A204.1 (cell line): Measurements from ENCODE around the gene AHCYL1.

Experiments used
- FAIRE-seq: peaks from 2 replicates; lab custom pipeline; 2012; peaks lifted over from hg19 to GRCh38; lab: Jason Lieb, UNC

AHCYL1 gene

DNA sequence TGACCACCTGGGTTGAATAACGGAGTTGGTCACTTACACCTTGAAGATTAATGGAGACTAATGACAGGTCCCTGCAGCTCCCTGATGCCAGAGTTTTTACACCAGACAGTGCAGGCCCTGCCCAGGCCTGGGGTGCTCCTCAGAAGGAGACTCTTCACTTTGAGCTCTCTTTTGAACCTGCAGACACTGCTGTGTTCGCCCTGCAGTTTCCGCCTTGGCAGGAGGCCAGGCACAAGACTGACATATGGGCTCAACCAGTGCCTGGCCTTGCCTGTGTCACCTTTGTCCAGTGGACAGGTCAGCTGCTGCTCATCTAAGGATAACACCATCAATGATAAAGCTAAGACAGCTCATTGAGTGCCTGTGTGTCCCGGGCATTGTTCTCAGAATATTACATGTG lies 55.1 kb downstream of the AHCYL1 start:
- no peak for FAIRE-seq

DNA sequence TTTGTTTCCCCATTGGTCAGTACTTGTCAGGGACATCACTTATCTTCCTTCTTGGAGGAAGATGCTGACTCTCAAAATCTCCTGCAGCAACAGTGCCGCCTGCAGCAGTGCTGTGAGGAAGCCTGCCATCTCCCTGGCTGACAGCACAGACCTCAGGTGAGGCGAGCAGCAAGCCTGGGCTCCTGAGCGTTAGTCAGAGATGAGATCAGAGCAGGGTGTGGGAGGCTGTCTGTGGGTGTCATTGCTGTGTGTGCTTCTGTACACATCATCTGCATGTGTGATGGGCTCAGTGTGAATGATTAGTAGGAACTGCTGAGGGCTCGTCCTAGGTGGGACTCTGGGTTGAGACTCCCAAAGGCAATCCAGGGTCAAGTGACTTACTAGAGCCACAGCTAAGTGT lies 56.0 kb downstream of the AHCYL1 start:
- FAIRE-seq, result no peak

DNA sequence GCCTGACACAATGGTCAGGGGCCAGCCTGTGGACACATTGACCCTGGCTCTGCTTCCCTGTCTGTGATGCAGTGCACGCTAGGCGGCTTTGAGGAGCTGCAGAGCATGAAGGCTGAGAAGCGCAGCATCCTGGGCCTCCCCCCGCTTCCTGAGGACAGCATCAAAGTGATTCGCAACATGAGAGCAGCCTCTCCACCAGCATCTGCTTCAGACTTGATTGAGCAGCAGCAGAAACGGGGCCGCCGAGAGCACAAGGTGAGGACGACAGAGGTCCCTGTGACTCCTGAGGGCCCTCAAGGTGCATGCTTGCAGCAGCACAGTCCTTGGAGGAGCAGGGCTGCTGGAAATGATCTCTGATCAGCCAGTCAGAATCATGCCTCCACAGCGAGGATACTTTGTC lies 58.5 kb downstream of the AHCYL1 start:
- FAIRE-seq, result no peak

DNA sequence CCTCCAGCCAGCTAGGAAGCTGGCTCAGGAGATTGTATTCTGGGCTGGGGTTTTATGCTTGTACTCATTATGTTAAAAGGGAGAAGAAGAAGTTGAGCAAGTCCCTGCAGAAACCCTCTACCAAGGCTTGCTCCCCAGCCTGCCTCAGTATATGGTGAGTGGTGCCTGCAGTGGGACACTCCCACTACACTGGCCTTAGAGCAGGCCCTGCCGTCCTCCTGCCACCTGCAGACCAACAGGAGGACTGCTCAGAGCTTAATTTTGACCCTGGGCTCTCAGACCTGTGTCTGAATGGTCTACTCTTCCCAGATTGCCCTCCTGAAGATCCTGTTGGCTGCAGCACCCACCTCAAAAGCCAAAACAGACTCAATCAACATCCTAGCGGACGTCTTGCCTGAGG lies 62.9 kb downstream of the AHCYL1 start:
- no peak for FAIRE-seq

DNA sequence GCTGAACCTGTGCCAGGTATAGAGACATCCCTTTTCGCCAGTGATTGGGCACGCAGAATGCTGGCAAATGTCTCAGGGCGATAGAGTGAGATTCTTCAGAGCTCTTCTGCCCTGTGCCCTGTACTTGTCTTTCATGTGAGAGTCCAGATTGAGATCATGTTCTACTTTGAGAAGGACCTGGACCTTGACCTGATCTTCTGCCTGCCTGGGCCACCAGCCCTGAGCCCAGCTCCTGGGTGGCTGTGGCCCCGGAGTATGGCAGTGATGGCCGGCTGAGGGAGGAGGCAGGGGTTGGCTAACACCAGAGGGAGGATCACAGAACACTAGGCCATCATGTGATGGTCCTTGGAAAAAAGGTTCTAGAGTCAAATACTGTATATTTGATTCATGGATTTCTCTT lies 63.7 kb downstream of the AHCYL1 start:
- FAIRE-seq, result no peak

DNA sequence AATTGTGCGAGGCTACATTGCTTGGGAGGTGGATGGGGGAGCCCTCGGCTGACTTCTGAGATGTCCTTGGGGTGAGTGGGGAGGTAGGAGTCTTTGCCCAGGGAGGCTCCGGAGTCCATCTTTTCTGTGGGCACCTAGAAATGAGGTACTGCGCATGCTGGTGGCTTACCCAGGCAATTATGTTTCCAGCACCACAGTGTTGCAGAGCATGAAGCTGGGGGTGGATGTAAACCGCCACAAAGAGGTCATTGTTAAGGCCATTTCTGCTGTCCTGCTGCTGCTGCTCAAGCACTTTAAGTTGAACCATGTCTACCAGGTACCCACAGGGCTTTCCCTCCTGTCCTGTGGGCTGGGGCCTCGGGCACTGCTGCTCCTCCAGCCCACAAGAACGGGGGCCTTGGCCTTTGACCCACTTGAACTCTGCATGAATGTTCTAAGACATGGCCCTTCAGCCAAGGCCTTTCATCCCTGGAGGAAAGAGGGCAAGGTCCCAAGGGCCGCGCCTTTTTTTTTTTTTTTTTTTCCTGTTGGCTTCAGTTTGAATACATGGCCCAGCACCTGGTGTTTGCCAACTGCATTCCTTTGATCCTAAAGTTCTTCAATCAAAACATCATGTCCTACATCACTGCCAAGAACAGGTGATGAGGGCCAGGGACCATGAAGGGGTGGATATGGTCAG lies 64.5 kb downstream of the AHCYL1 start:
- FAIRE-seq, result no peak

DNA sequence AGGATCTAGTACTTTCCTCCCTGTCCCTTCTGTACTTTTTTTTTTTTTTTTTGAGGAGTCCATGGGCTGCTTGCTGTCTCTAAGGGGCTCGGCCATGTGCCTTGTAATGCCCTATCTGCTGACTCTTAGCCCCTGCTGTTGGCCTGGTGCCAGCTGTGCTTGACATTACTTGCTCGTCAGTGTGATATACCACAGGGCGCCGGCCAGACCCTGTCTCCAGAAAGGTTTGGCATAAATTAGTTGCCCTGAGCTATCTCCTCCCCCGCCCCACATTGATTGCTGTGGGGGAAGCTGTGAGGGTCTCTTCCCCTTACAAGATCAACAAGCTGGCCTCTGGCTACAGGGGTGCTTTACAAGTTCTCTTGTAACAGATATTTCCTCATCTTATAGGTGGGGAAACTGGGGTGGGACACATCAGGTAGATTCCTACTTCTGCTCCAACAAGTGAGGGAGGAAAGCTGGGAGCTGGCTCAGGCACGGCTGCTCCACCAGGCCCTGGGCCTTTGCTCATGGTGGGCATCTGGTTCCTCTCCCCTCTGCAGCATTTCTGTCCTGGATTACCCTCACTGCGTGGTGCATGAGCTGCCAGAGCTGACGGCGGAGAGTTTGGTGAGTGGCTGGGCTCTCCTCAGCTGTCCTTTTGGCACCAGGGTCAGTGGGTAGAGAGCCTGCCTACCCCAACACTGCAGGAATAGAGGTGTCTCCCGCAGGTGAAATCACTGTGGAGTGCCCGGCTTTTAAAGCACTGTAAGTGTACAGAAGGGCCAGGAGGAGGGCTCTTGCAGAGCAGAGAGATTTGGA lies 65.4 kb downstream of the AHCYL1 start:
- no peak for FAIRE-seq

DNA sequence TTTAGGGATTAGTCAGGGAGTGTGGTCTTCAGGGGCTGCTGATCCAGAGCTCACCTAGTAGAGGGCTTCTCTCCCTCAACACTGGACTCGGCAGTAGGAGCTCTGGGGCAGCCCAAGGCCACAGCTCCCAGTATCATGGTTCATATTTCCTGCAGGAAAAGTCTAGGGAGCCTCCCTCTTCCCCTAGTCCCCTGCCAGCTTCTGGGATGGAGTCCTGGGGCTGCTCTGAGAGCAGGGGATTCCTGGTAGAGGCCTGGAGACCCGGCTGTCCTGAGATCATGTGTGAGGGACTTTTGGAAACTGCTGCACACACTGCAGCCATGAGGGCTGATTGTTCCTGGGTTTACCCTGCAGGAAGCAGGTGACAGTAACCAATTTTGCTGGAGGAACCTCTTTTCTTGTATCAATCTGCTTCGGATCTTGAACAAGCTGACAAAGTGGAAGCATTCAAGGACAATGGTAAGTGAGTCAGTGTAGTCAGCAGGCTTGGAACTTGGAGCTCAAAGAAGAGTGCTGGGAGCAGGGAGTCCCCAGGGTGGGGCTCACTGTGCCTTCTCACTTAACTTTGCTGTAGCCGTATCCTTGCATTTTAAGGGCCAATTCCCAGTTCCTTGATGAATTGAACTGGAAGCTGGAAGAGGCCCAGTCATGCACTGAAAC lies 66.2 kb downstream of the AHCYL1 start:
- no peak for FAIRE-seq

DNA sequence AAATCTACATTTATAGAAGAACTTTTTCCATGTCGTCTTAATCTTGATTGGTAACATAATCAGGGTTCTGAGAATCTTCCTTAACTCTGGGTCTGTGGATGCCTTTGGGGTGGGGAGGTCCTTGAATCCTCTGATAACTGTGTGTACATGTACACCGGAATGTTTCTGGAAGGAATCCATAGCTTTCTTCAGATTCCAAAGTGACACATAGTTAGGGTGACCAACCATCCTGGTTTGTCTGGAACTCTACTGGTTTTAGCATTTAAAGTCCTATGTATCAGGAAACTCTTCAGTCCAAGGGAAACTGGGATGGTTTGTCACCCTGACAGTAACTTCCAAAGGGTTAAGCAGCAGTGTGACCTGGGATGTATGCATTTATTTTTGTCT lies 66.7 kb downstream of the AHCYL1 start:
- no peak for FAIRE-seq

DNA sequence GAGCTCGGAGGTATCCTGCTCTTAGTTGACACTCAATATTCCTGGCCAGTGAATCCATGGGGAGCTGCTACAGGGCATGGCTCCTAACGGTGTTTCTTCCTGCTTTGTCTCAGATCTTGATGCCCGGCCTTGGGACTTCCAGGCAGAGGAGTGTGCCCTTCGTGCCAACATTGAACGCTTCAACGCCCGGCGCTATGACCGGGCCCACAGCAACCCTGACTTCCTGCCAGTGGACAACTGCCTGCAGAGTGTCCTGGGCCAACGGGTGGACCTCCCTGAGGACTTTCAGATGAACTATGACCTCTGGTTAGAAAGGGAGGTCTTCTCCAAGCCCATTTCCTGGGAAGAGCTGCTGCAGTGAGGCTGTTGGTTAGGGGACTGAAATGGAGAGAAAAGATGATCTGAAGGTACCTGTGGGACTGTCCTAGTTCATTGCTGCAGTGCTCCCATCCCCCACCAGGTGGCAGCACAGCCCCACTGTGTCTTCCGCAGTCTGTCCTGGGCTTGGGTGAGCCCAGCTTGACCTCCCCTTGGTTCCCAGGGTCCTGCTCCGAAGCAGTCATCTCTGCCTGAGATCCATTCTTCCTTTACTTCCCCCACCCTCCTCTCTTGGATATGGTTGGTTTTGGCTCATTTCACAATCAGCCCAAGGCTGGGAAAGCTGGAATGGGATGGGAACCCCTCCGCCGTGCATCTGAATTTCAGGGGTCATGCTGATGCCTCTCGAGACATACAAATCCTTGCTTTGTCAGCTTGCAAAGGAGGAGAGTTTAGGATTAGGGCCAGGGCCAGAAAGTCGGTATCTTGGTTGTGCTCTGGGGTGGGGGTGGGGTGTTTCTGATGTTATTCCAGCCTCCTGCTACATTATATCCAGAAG lies 69.2 kb downstream of the AHCYL1 start:
- no peak for FAIRE-seq

DNA sequence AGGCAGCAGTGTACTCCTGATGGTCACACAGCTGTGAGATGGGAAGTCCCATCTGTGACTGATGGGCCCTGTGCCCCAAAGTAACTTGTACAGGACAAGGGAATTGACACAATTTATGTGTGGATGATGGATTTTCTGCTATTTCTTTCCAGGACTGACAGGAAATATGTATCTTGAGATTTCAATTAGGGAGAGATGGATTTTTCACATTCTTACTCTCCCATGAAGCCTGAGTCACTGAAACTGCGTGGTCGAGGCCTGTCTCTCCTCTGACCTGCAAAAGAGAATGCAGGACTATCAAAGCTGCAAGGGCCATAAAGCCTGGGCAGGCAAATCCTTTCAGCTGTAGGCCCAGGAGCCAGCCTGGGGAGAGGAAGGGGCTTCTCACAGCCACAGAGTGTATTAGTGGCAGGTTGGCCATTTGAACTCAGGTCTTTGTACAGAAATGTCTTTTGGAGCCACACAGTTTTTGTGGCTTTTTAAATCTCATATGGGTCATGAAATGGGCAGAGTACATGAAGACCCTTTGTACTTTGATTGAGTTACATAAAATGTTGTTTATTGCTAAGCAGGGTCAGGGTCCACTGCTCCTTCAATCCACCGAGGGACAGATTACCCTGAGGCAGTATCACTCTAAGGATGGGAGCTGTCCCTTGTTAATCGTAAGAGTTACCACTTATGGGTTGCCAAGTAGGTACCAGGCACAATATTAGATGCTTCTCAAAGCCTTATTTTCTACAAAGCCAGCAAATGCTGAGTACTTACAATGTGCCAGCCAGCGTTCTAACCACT lies 71.1 kb downstream of the AHCYL1 start:
- no peak for FAIRE-seq

DNA sequence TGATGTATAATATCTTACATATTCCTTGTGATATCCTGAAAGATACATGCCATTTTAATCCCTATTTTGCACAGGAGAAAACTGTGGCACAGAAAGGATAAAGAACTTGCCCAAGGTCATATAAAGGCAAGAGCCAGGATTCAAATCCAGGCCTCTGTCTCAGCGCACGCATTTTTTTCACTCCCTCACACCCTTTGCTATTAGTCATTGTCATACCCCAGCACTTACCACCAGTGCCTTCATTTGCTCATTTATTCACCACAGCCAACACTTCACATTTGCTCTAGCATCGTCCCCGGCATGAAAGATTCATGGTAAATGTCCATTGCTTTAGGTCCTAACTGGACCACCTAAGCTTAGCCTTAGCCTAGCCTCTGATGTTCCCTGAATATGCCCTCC lies 71.7 kb downstream of the AHCYL1 start:
- FAIRE-seq, result no peak

DNA sequence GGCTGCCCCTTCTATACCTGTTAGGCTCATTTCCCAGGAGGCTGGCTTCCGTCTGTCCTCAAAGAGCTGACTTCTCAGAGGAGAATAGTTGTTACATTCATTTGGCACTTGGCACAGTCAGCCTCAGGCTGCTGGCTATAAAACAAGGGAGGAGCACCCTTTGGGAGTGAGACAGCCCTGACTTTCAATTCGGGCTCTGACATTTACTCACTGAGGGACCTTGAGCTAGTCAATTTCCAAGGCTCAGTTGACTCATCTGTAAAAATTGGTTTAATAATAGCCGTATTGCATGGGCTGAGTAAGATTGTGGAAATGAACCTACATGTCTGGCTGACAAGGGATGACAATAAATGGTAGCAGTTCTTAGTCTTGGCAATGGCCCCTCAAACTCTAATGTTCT lies 72.2 kb downstream of the AHCYL1 start:
- FAIRE-seq, result no peak

DNA sequence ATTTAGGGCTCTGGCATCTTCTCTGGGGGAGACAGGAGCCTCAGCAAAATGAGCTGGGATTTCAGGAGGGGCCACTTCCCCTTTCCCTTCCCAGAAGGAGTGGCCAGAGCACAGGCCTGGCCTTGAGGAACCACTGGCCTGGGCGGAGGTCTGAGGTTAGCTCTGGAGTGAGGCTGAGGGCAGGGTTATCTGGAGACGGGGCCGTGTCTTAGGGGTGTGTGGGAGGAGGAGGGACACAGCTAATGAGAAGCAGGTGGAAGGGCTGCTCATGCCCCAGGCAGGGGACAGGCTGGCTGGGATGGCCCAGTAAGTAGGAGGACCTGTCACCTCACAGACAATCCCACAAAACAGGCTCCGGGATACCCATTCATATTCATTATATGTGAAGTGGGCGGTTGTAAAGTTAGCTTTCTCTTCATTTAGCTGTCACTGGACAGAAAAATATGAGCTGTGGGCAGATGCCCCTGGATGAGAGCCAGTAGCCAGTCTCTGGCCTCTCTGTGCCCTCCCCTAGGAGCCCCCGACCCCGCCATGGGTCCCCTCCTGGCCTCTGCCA lies 73.5 kb downstream of the AHCYL1 start:
- FAIRE-seq, result no peak

DNA sequence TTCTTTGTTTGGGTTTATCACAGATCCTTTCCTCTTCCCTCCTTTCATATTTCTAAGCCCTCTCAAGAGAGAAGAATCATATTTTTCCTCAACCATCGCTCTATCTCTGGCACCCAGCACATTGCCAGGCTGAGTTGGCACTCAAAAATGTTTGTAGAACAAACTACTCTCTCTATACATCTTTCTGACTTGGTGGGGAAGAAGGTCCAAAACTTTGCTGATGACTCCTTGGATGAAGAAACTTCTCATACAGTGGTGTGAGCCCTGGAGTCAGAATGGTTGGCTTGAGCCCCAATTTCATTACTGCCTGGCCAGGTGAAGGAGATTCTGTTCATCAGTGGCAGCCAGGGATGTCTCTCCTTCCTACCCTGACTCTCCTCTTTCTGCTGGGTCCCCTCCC lies 74.0 kb downstream of the AHCYL1 start:
- FAIRE-seq, result no peak

DNA sequence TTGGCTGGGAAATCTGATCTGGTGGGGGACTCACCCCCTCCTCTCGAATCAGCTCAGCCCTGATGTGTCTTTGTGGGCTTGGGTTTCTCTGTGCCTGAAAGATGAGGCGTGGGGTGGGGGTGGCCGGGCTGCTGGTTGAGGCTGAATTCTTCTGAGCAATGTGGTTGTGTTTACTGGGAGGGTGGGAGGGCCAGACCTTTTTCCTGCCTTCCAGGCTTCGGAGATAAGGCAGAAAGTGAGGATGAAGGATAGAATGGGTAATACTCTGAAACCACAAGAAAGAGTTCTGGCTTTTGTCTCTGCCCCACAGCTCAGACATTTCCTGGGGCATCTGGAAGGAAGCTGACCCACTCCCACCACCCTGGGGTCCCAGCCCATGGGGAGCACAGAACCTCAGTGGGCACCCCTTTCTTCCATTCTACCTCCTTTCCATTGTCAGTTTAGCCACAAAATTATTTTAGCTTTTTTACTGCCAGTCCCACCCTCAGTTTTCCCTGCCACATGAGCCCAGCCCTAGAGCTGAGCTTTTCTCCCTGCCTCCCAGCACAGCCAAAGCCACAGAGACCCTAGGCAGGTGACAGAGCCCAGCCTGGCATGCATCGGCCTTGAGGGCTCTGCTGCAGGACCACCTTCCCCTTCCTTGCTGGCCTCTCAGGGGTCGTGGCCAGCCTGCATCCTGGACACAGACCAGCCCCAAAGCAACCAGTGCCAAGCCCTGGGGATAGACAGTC lies 74.7 kb downstream of the AHCYL1 start:
- no peak for FAIRE-seq

DNA sequence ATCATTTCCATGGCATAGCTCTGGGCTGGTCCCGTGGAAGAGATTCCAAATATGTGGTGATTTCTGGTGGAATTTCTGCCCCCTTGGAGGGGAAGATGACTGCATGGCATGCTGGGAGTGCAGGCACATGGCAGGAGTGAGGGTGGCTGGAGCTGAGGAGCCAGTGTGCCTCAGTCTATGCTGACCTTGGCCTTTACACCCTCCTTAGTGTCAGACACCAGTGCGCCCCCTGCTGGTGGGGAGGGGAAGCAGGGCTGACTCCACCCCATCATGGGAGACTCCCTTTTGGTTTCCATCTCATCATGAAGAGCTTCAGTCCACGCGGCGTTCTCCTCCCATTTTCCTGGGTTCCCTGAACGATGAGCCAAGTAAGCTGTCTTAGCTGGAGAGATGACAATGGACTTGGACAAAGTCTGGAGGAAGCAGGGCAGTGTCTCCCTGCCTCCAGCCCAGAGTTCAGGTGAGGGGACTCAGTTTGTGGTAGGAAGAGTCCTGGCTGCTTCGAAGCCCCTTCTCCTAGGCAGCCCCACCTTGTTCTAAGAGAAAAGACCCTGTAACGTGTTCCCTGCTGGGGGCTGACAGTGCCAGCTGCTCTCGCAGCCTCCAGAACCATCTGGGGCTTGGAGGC lies 75.6 kb downstream of the AHCYL1 start:
- no peak for FAIRE-seq

DNA sequence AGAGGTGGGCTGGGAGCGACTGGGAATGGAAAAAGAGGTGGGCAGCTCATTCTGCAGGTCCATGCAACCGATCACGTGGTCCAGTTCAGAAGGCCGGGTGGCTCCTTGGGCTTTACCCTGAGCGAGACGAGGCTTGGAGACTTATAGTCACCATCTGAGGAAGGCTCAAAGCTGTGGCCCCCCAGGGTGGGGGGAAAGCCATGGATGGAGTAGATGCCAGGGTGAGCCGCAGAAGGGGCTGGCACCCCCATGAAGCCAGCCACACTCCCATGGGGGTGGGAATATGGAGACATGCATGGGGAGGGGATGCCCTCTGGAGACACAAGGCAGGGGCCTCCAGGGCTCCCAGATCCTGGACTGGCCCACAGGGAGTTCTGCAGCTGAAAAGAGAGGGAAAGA lies 76.1 kb downstream of the AHCYL1 start:
- FAIRE-seq, result no peak

DNA sequence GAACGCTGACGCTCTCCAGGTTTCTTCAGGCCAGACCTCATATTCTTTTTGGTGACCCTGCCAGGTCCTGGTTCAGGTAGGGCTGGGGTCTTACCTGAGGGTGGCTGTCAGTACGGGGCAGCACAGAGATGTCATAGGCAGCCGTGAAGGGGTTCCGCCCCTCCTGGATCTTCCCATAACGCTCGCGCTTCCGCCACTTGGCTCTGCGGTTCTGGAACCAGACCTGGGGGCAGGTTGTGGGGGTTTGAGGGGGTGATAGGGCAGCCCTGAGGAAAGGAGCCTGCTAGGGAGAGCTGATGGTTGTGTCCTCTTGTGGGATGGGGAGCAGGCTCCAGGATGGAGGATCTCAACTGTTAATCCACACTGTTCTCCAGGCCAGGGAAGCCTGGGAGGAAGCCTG lies 76.8 kb downstream of the AHCYL1 start:
- FAIRE-seq, result no peak

DNA sequence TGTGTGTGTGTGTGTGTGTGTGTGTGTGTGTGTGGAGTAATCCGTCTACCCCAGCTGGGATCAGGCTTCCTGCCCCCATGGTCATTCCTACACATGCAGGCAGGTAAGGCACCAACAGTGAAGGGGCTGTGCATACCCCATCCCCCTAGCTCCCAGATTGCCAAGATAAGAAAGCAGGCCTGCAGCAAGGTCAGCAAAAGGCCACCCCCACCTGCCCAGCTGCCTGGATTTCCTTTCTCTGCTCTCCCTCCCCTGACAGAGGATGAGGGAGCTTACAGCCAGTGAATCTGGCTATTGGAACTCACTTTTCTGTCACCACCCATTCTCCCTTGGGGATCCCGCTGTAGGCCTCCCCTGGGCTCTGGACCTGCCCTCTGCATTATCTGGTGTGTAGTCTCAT lies 78.0 kb downstream of the AHCYL1 start:
- no peak for FAIRE-seq
